GM20000 (cell line): Measurements from ENCODE around the gene NPIPB2.

Experiments
- DNase-seq: peaks from one replicate; pipeline ENCODE4 v3.0.0; 2012; ENCODE audit warnings: low spot score
- CTCF ChIP-seq: IDR thresholded peaks from 2 replicates; pipeline ENCODE4 v1.5.1; 2012; ENCODE audit warnings: mild to moderate bottlenecking, control low read depth; ENCODE audit errors: extremely low read depth, missing control alignments

Gene NPIPB2

GRCh38 chr16:11915644-11916523, 26.0 kb downstream of the NPIPB2 start, which contains the start of gene GSPT1:
GSPT1 (minus strand) TSS chr16:11915956; CDS start chr16:11915720, 236 bp downstream.
- TF ChIP-seq CTCF = no peak
- DNase-seq = peak; percentile 95

- peak; percentile 76 for DNase-seq
- TF ChIP-seq CTCF = no peak
These were observed 26.7 kb downstream of the NPIPB2 start for GRCh38 chr16:11915114-11915643.

- no peak for TF ChIP-seq CTCF
- peak; percentile 51 for DNase-seq
These were observed 27.4 kb downstream of the NPIPB2 start for GRCh38 chr16:11914210-11915113.

- no peak for DNase-seq
- no peak for TF ChIP-seq CTCF
These were observed 28.3 kb downstream of the NPIPB2 start for GRCh38 chr16:11913425-11914079.

- no peak for DNase-seq
- TF ChIP-seq CTCF = no peak
These were observed 31.9 kb downstream of the NPIPB2 start for GRCh38 chr16:11909653-11910545.

GRCh38 chr16:11907160-11907970, 34.5 kb downstream of the NPIPB2 start:
- no peak for TF ChIP-seq CTCF
- no peak for DNase-seq
